GM21360 (cell line): Measurements from ENCODE around the gene PLXNA2.

Experiments
- ATAC-seq: cut with Tn5 transposase; IDR thresholded peaks from one replicate; pipeline ENCODE4 v1.9.1; 2021; ENCODE audit warnings: mild to moderate bottlenecking, moderate library complexity; ENCODE audit not compliant: unreplicated experiment

PLXNA2 gene

GRCh38 chr1:208166340-208167138, 77.6 kb downstream of the PLXNA2 start:
- no peak for ATAC-seq

DNA sequence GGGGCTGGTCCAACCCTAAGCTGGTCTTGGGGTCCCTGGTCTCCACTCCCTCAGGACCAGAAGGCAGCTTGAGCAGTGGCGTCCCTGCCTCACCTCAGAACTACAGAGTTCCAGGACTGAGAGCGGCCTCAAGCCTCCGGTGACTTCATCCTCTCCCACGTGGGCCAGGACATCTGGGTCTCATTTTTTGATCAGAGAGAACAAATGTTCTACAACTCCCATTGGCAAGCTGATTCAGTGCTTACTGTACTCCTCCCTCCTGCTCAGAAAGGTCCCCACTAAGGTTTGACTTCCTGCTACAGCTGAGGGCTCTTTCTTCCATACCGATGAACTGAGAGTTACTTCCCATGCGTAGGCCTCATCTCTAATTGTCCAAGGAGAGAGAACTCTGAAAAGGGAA, 78.5 kb downstream of the PLXNA2 start:
- ATAC-seq, result no peak

DNA sequence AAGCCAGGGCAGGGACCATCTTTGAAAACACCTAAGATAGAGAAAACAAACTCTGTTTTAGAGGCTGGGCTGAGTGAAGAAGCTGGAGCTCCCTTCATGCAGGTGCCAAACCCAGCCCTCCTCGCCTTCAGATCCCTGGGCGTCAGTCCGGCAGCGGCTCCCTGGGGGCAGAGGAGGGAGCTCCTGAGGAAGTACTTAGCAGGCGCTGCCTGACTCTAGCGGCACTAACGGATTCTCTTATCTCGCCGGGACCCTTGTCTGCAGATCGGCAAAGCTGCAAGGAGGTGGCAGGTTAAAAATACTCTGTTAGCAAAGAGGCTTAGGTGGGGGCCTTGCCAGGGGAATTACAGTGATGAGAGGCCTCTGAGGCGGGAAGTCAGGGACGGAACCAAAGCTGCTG, 79.6 kb downstream of the PLXNA2 start:
- no peak for ATAC-seq

DNA sequence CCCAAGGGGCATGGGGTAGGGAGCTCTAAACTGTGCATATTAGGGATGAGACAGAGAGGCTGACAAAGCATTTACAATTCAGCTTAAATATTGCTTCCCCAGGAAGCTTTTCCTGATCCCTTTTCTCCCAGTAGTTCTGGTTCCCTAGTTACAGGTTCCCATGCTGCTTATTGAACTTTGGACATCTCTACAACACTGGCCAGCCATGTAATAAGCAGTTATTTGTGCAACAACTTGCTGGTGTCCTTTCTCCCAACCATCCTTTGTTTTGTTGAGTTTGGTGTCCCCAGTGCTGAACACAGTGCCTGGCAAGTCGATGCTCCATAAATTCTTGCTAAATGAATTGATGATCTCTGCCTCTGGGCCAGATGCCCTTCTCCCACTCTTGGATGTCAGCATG, 80.6 kb downstream of the PLXNA2 start:
- no peak for ATAC-seq

GRCh38 chr1:208162903-208163302, 81.3 kb downstream of the PLXNA2 start:
- no peak for ATAC-seq

DNA sequence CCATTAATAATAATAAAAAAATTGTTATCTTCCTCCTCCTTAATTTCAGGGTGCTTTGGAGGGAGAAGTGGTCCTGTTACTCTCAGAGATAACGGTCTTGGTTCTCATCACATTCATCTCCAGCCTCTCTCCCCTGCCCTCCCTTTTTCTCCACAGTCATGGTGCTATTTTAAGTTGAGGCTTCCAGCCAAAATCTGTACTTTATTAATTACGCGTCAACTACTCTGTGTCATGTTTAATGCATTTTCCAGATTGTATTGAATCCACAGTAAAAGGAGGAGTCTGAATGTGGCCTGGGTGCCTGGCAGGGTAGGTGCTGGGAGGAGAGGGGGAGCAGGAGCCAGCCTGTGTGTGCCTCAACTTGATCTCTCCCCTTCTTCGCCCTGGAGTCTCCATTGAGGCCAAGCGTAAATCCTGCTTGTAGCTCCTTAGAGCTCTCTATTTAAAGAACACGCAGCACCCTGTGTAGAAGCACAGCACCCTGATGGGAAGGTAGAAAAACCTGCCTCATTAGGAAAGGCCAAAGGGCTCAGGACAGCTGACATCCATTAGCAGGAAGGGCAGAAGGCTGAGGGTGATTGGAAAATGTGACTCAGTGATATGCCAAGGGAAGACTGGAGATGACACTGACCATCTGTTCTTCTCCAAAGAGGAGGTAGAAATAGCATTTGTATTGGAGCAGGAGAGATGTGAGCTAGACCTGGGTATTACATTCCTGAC, 82.4 kb downstream of the PLXNA2 start:
- no peak for ATAC-seq

- ATAC-seq, result no peak
Observed at GRCh38 chr1:208161005-208161404, 83.2 kb downstream of the PLXNA2 start.

GRCh38 chr1:208160259-208160819, 83.8 kb downstream of the PLXNA2 start:
- no peak for ATAC-seq

- ATAC-seq, result no peak
Observed at GRCh38 chr1:208159555-208160258, 84.5 kb downstream of the PLXNA2 start.

GRCh38 chr1:208158640-208159554, 85.3 kb downstream of the PLXNA2 start:
- no peak for ATAC-seq

DNA sequence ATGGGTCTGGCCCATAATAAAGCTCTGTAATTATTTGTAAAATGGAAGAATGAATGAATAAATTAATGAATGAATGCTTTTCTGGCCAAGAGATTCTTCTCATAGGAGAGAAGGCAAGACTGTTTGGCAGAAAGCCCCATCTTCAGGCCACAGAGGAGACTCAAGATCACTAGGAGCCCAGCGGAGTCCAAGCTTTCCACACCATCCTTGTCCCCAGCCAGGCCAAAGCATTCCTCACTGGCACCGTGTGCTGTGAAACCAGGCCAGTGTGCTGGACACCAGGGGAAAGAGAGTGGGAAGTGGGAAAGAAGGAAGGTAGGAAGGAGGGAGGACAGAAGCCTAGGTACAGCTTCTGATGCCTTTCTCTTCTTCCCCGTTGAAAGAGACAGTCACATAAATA, 86.4 kb downstream of the PLXNA2 start:
- no peak for ATAC-seq

GRCh38 chr1:208156741-208157140, 87.4 kb downstream of the PLXNA2 start:
- ATAC-seq, result no peak

DNA sequence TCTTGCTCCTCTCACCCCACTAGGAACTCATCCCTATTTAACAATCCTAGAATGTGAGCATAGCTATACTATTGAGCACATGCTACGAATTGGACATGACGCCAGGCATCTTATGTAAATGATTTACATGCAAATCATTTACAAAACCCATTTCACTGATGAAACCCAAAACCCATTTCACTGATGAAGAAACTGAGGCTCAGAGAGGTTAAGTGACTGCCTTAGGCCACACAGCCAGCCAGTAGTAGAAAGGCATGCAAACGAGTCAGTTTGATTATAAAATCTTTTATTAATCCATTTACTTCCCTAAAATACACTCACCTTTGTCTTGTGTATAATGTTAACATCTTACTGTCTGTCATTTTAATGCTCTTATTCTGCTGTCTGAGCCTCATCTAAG, 87.9 kb downstream of the PLXNA2 start:
- ATAC-seq, result no peak

- ATAC-seq, result no peak
Observed at GRCh38 chr1:208154679-208155642, 89.2 kb downstream of the PLXNA2 start.

DNA sequence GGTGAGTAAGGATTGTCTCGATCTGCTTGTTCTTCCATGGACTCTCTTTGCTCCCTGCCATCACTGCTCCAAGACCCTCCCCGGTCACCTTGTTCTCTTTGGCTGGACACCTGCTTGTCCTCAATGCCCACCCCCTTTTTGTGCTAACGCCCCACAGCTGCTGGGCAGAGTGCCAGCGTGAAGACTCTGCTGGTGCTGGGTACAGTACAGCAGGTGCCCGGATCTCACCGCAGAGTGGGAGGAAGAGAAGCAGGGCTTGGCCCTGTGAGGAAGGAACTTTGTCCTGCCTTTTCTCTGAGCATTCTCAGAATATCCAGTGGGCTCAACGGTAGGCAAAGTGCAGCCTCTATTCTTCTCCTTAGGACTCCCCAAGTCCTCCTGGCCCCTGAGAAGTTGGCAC, 90.1 kb downstream of the PLXNA2 start:
- ATAC-seq, result no peak

DNA sequence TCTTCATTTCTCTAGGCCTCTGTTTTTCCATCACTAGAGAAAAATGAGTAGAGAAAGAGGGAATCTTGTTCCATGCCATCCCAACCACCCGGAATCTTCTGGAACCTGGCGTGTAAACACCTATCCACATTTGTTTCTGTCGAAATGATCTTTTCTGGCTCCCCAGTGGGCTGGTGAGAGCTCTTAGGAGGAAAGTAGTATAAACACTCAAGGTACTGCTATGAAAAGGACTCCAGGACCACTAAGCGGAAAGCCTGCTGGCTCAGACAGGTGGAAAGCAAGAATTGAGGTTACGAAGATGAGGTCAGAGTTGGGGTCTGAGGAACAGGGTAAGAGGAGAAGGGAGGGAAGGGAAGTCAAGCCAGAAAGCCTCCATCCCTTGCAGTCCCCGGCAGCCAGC, 90.8 kb downstream of the PLXNA2 start:
- no peak for ATAC-seq

GRCh38 chr1:208151728-208152598, 92.2 kb downstream of the PLXNA2 start:
- ATAC-seq, result no peak

DNA sequence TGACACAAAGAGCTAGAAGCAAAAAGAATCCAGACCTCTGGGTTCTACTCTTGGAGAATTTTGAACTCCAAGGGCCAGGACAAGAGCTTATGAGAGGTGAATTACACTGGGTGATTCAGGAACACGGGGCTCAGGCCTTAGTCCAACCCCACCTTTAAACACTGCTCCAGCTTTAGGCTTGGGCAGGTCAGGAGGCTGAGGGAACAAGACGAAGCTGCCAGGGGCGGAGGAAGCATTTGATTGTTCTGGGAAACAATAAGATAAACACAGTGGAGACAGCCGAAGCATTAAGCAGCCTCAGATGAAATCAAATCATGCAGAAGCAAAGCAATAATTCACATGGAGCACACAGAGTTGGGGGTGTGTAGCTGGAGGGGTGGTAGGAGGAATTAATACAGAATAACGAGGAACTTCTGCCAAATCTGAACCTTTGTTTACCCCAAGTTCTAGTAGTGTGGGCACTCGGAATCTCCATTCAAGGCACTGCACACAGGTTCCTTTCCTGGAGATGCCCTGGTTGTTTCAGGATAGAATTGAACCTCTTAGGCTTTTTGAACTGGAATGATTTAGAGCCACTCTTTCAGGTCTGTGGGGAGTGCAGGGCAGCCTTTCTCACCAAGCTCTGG, 93.2 kb downstream of the PLXNA2 start:
- no peak for ATAC-seq
